Left ventricle myocardium inferior (tissue), 1 donor: ENCODE data around the gene RPL22L1. TPM values are rescaled to one million over a fixed set of nuclear protein-coding genes. Genes with fewer than 3 reads are reported as not detected.

Experiments
- DNase-seq: peaks from one replicate; pipeline ENCODE4 v3.0.0-alpha.2; 2020
- H3K27ac ChIP-seq: fragments of 200-600 bp; replicated peaks from 2 replicates; pipeline ENCODE4 v1.8.0; 2021
- H3K27me3 ChIP-seq: fragments of 200-600 bp; 2 replicates; pipeline ENCODE4 v1.8.0; 2021; ENCODE audit warnings: low read depth
- H3K36me3 ChIP-seq: fragments of 200-600 bp; 2 replicates; pipeline ENCODE4 v1.8.0; 2021
- H3K4me1 ChIP-seq: fragments of 200-600 bp; 2 replicates; pipeline ENCODE4 v1.8.0; 2021
- H3K4me3 ChIP-seq: fragments of 200-600 bp; 2 replicates; pipeline ENCODE4 v1.8.0; 2021; ENCODE audit warnings: mild to moderate bottlenecking, moderate library complexity
- H3K9me3 ChIP-seq: fragments of 200-600 bp; replicated peaks from 2 replicates; pipeline ENCODE4 v1.8.0; 2021
- intact Hi-C: fragments of 100-400 bp; cut with micrococcal nuclease; formaldehyde crosslinking; loops from one replicate; pipeline ENCODE4 v1.11.0; 2022
- total RNA-seq: library from RNA; stranded (reverse); fragmentation: NEBNext Ultra II Directional; extraction: Animal tissue kit (Norgen Biotek cat#: 25700); gene quantifications from one replicate; pipeline ENCODE4 v1.2.1, GENCODE V29; 2021
- TF ChIP-seq, protein P1 (sequence below): fragments of 200-600 bp; IDR thresholded peaks from 2 replicates; pipeline ENCODE4 v1.8.0; 2021; ENCODE audit warnings: antibody characterized with exemption, mild to moderate bottlenecking, borderline replicate concordance
- donor health status: DM: no; HTN: yes; CAD: no; lungs with severe emphysema.

RPL22L1 gene
- total RNA-seq, 1 donor from 2014 or later = 12.4 TPM

DNA sequence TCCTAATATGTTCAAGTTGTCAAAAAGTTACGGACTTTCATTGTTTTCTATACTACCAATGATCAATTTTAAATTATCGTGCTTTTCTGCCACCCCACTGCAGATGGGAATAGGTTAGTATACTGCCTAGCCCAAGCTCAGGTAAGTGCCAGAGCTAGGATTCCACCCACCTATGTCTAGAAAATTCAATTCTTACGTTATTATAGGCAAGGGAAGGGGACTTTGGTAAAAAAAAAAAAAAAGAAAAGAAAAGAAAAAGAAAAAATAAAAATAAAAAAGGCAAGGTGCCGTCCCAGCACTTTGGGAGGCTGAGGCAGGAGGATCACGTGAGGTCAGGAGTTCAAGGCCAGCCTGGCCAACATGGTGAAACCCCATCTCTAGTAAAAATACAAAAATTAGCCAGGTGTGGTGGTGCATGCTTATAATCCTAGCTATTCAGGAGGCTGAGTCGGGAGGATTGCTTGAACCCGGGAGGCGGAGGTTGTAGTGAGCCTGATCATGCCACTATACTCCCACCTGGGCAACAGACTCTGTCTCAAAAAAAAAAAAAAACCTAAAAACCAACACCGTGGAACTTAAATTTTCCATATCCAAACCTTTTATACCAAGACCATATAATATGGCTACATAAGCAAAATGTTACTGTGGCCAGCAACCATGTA, 1.3 kb downstream of the RPL22L1 start:
- TF ChIP-seq, protein P1, sequence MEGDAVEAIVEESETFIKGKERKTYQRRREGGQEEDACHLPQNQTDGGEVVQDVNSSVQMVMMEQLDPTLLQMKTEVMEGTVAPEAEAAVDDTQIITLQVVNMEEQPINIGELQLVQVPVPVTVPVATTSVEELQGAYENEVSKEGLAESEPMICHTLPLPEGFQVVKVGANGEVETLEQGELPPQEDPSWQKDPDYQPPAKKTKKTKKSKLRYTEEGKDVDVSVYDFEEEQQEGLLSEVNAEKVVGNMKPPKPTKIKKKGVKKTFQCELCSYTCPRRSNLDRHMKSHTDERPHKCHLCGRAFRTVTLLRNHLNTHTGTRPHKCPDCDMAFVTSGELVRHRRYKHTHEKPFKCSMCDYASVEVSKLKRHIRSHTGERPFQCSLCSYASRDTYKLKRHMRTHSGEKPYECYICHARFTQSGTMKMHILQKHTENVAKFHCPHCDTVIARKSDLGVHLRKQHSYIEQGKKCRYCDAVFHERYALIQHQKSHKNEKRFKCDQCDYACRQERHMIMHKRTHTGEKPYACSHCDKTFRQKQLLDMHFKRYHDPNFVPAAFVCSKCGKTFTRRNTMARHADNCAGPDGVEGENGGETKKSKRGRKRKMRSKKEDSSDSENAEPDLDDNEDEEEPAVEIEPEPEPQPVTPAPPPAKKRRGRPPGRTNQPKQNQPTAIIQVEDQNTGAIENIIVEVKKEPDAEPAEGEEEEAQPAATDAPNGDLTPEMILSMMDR = no peak
- intact Hi-C loops = no loop called here
- H3K9me3 ChIP-seq = no peaks in the 10 kb centered on the region
- H3K27me3 ChIP-seq = no peaks in the 10 kb centered on the region
- H3K36me3 ChIP-seq = peaks cover 34% of the 10 kb centered on the region
- peaks cover 31% of the 10 kb centered on the region for H3K4me1 ChIP-seq
- peak overlapping the region; percentile 84 for H3K4me3 ChIP-seq
- peak overlapping the region; percentile 87 for H3K27ac ChIP-seq
- DNase-seq = no peak

DNA sequence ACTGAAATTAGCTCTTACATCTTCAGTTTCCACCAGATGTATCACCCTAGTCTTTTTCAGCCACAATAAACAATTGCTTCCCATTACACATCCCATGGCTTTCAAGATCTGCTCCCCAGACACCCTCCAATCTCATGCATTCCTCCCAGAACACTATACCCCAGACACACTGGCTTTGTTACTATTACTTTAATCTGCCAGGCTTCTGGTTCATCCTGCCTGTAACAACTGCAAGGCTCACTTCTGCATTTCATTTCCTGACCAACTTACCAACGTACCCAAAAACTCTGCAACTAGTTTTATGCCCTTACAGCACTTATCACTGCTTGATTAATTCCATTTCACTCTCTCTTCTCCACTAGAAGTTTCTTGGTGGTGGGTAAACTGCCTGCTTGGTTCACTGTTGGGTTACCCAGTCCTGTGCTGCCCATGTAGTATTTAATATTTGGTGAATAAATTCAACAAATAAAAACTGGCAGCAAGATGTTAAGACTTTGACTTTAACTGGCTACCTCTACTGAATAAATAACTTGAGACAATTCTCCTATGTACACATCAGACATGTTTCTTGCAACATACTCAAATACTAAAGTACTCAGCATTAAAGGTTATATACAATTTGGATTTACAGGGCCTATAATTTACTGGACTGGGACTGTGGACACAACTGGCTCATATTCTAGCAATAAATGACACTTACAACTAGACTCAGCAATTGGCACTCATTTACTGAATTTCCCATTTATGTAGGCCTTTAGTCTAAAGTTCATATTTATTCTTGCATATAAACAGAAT, 2.7 kb downstream of the RPL22L1 start:
- TF ChIP-seq, protein P1 = no peak
- Histone ChIP-seq H3K4me1 (peaks cover 31% of the 10 kb centered on the region), H3K27me3 (no peaks in the 10 kb centered on the region), H3K36me3 (peaks cover 34% of the 10 kb centered on the region), H3K9me3 (no peaks in the 10 kb centered on the region), H3K27ac (no peak overlapping the region), H3K4me3 (no peak overlapping the region)
- no peak for DNase-seq
- intact Hi-C loops = no loop called here

DNA sequence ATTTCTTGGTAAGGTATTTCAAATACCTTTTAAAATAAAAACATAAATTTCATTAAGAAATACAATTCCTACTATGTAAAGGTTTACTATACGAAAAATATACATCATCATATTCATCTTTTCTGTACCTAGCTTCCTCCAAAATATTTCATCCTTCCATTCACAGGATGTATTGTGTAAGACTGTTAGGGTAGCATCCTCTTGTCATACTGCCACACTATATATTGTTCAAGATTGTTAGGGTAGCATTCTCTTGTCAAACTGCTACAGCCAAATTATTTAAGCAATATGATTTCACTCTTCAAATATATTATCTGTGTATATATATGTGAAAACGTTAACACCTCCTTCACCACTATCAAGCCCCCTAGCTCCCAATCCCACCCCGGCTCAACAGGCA, 3.5 kb downstream of the RPL22L1 start:
- peaks cover 34% of the 10 kb centered on the region for H3K36me3 ChIP-seq
- H3K4me1 ChIP-seq = peaks cover 31% of the 10 kb centered on the region
- H3K27ac ChIP-seq = no peak overlapping the region
- TF ChIP-seq, protein P1 = no peak
- no peaks in the 10 kb centered on the region for H3K9me3 ChIP-seq
- DNase-seq = no peak
- H3K4me3 ChIP-seq = no peak overlapping the region
- no peaks in the 10 kb centered on the region for H3K27me3 ChIP-seq
- intact Hi-C loops = no loop called here

DNA sequence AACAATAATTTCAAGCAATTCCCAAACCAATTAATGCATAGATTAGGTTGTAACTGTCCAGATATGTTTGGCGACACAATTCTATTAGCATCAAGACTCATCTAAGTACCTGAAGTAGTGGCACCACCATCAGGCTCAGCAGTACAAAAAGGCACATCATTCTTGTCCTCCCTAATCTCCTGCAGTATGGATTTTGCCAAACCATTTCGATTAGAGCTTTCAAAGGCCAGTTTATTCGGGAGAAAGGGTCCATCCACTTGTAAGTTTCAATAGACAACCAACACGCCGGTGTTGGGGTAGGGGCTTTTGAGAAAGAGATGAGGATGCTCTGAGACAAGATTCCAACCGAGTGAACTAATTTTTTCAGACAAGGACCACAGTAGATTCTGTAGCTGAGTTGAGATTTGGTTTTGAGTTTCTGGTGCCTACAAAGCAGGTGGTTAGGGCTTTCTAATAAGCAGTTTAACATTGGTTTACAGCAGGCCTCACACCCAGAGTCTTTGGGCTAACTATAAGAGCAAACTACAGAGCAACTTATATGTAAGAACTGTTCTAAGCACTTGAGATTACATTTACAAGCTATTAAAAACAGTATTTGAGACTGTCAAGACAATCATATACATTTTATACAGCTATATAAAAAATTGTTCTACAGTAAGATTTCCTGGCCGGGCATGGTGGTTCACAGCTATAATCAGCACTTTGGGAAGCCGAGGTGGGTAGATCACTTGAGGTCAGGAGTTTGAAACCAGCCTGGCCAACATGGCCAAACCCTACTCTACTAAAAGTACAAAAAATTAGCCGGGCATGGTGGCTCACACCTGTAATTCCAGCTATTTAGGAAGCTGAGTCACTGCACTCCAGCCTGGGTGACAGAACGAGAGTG, 4.5 kb downstream of the RPL22L1 start:
- Histone ChIP-seq H3K36me3 (peaks cover 34% of the 10 kb centered on the region), H3K4me1 (peaks cover 31% of the 10 kb centered on the region), H3K27me3 (no peaks in the 10 kb centered on the region), H3K9me3 (no peaks in the 10 kb centered on the region), H3K27ac (no peak overlapping the region), H3K4me3 (no peak overlapping the region)
- intact Hi-C loops = no loop called here
- TF ChIP-seq, protein P1 = no peak
- no peak for DNase-seq

DNA sequence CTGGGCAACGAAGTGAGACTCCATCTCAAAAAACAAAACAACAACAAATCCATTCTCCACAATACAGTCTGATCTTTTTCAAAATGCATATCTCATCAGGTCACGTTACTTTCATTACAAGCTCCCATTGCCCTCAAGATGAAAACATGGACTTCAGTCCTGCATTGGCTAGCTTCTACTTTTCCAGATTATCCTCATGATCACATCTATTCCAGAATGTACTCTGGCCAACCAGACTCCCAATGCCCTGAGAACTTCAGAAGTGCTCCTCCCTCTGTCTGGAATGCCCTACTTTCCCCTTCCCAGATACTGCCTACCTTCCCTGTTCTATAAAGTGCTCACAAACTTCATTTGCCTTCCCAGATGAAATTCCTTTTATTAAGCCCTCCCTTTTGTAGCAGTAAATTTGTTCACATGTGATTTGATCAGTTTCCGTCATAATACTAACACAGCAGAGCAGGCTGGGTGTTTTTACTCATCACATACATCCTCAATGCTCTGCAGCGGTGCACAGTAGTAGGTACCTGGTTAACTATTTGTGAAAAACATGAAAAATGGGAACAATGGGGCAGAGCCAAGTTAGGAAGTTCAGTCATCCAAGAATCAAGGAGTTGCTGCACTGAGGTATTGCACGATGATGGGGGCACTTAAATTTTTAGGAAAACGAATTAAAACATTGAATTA, 5.3 kb downstream of the RPL22L1 start:
- DNase-seq = no peak
- H3K4me3 ChIP-seq = no peak overlapping the region
- peaks cover 34% of the 10 kb centered on the region for H3K36me3 ChIP-seq
- peaks cover 28% of the 10 kb centered on the region for H3K4me1 ChIP-seq
- TF ChIP-seq, protein P1 = no peak
- no peaks in the 10 kb centered on the region for H3K9me3 ChIP-seq
- H3K27ac ChIP-seq = no peak overlapping the region
- intact Hi-C loops = no loop called here
- H3K27me3 ChIP-seq = no peaks in the 10 kb centered on the region
